PFSK-1 (cell line): ENCODE data around the gene AQP4.

Source experiments
- FOXP2 ChIP-seq: optimal IDR thresholded peaks from 2 replicates; pipeline ENCODE3; 2011; ENCODE audit warnings: borderline replicate concordance, control low read depth, inconsistent platforms; ENCODE audit not compliant: insufficient read depth; ENCODE audit errors: extremely low read length, extremely low read depth
- POLR2AphosphoS5 ChIP-seq: IDR thresholded peaks from 2 replicates; pipeline ENCODE4 v1.6.1; 2012; ENCODE audit warnings: low read depth, mild to moderate bottlenecking, control low read depth, low read length, moderate library complexity
- REST ChIP-seq, 2 experiments: IDR thresholded peaks; 2 replicates each; pipeline versions ENCODE4 v1.6.1 to v1.8.0; 2011 to 2012; ENCODE audit warnings: low read depth in 2 of 2, low read length in 2 of 2, control low read depth in 1 of 2, inconsistent platforms in 1 of 2, mild to moderate bottlenecking in 1 of 2, moderate library complexity in 1 of 2; ENCODE audit not compliant: insufficient read depth in 1 of 2
- SIN3A ChIP-seq: IDR thresholded peaks from 2 replicates; pipeline ENCODE4 v1.6.1; 2012; ENCODE audit warnings: mild to moderate bottlenecking, low read length, moderate library complexity, borderline replicate concordance; ENCODE audit not compliant: insufficient read depth
- TAF1 ChIP-seq: IDR thresholded peaks from 2 replicates; pipeline ENCODE4 v1.6.1; 2012; ENCODE audit warnings: low read length, control low read depth, borderline replicate concordance; ENCODE audit not compliant: insufficient read depth

AQP4 gene

GRCh38 chr18:26803643-26804042 lies 61.9 kb downstream of the AQP4 start:
- TF ChIP-seq POLR2AphosphoS5 (no peak), REST (IDR thresholded peaks at IDR 0.05; ENCODE audit: insufficient read depth in 1 of 2, low read depth in 2 of 2, low read length in 2 of 2) (no peak), SIN3A (no peak), FOXP2 (no peak), TAF1 (no peak)

- TF ChIP-seq SIN3A = no peak
- TF ChIP-seq REST (IDR thresholded peaks at IDR 0.05; ENCODE audit: insufficient read depth in 1 of 2, low read depth in 2 of 2, low read length in 2 of 2) = no peak
- TF ChIP-seq POLR2AphosphoS5 = no peak
- no peak for TF ChIP-seq TAF1
- no peak for TF ChIP-seq FOXP2
Observed at GRCh38 chr18:26802330-26803200, 62.9 kb downstream of the AQP4 start.
